ENCODE measurements around the gene CBX6. TPM values are rescaled to one million over a fixed set of nuclear protein-coding genes. Genes with fewer than 3 reads are reported as not detected.

Gene CBX6
- total RNA-seq, 1 experiment from 2014 or later: 90.0 TPM

GRCh38 chr22:38831166-38831945 lies 40.7 kb downstream of the CBX6 start:
- no peaks in the 10 kb centered on the region for H3K27me3 ChIP-seq (ENCODE audit: insufficient read depth, low read length)
- no peak overlapping the region for H2AFZ ChIP-seq (ENCODE audit: low read depth, low read length, poor library complexity, severe bottlenecking)
- no peaks in the 10 kb centered on the region for H4K20me1 ChIP-seq (ENCODE audit: insufficient read depth)
- peak overlapping the region; percentile 50 for H3K4me2 ChIP-seq (ENCODE audit: low read length)
- no peak for TF ChIP-seq ZBTB33 (IDR thresholded peaks at IDR 0.05; ENCODE audit: extremely low read depth, insufficient replicate concordance, low read length)
- peak; percentile 78; the same call in 1 of the 2 replicates for TF ChIP-seq CEBPB (IDR thresholded peaks at IDR 0.05; ENCODE audit: low read depth)
- H3K27ac ChIP-seq (ENCODE audit: low read depth, low read length): no peak overlapping the region
- ChIA-PET CTCF (no interaction called here), RAD21 (ENCODE audit: low non-redundant PET in 1 of 2, low total read pairs in 2 of 2, uncharacterized antibody in 2 of 2, unreplicated experiment in 2 of 2) (no interaction called here), POLR2A (no interaction called here)
- no peak overlapping the region for H3K9ac ChIP-seq (ENCODE audit: low read length)
- H3K9me2 ChIP-seq (ENCODE audit: insufficient read depth): no peaks in the 10 kb centered on the region
- intact Hi-C loops (cut with micrococcal nuclease): no loop called here
- no peaks in the 10 kb centered on the region for H3K36me3 ChIP-seq (ENCODE audit: control insufficient read depth in 1 of 2, insufficient read depth in 2 of 2, low read length in 2 of 2)
- peaks cover 10 to 26% of the 10 kb centered on the region in 2 experiments for H3K4me1 ChIP-seq (ENCODE audit: control insufficient read depth in 1 of 2, insufficient read depth in 2 of 2, low read length in 2 of 2)
- ATAC-seq (peak; percentile 65), DNase-seq (ENCODE audit: low read depth, low spot score) (no peak)
- H3K4me3 ChIP-seq (replicated peaks in 1 of 2; ENCODE audit: low read depth in 1 of 2, low read length in 2 of 2): no peak overlapping the region
- H3K9me3 ChIP-seq (ENCODE audit: control insufficient read depth in 1 of 2, insufficient read depth in 1 of 2, low read depth in 1 of 2, low read length in 2 of 2): no peaks in the 10 kb centered on the region
- no TSS peak for BruUV-seq (replicated peaks)
- no peaks in the 10 kb centered on the region for H3K79me2 ChIP-seq (ENCODE audit: insufficient read depth, low read length)

GRCh38 chr22:38830845-38831108 lies 41.2 kb downstream of the CBX6 start:
- no peak for DNase-seq (ENCODE audit: low read depth, low spot score)
- ChIA-PET RAD21 (ENCODE audit: low non-redundant PET in 1 of 2, low total read pairs in 2 of 2, uncharacterized antibody in 2 of 2, unreplicated experiment in 2 of 2) (no interaction called here), POLR2A (no interaction called here), CTCF (no interaction called here)
- Histone ChIP-seq H3K4me1 (ENCODE audit: control insufficient read depth in 1 of 2, insufficient read depth in 2 of 2, low read length in 2 of 2) (peaks cover 9 to 20% of the 10 kb centered on the region in 2 experiments), H3K79me2 (ENCODE audit: insufficient read depth, low read length) (no peaks in the 10 kb centered on the region), H4K20me1 (ENCODE audit: insufficient read depth) (no peaks in the 10 kb centered on the region), H3K9me3 (ENCODE audit: control insufficient read depth in 1 of 2, insufficient read depth in 1 of 2, low read depth in 1 of 2, low read length in 2 of 2) (no peaks in the 10 kb centered on the region), H3K9ac (ENCODE audit: low read length) (no peak overlapping the region), H3K9me2 (ENCODE audit: insufficient read depth) (no peaks in the 10 kb centered on the region), H3K36me3 (ENCODE audit: control insufficient read depth in 1 of 2, insufficient read depth in 2 of 2, low read length in 2 of 2) (no peaks in the 10 kb centered on the region), H3K4me3 (replicated peaks in 1 of 2; ENCODE audit: low read depth in 1 of 2, low read length in 2 of 2) (no peak overlapping the region), H2AFZ (ENCODE audit: low read depth, low read length, poor library complexity, severe bottlenecking) (no peak overlapping the region), H3K27me3 (ENCODE audit: insufficient read depth, low read length) (no peaks in the 10 kb centered on the region), H3K4me2 (ENCODE audit: low read length) (peak overlapping the region; percentile 50; the same call in 1 of the 2 replicates), H3K27ac (ENCODE audit: low read depth, low read length) (no peak overlapping the region)
- BruUV-seq (replicated peaks): no TSS peak
- TF ChIP-seq MAX (IDR thresholded peaks at IDR 0.05) (no peak), SRF (IDR thresholded peaks at IDR 0.05; ENCODE audit: low read depth) (no peak), EZH2 (IDR thresholded peaks at IDR 0.05) (no peak), REST (IDR thresholded peaks at IDR 0.05; ENCODE audit: low read depth) (no peak), CBX3 (IDR thresholded peaks at IDR 0.05; ENCODE audit: low read depth) (no peak), ELF1 (IDR thresholded peaks at IDR 0.05; ENCODE audit: borderline replicate concordance, low read depth) (no peak), ATF3 (IDR thresholded peaks at IDR 0.05) (no peak), EZH2phosphoT487 (IDR thresholded peaks at IDR 0.05; ENCODE audit: borderline replicate concordance) (no peak), POLR2AphosphoS5 (IDR thresholded peaks at IDR 0.05; ENCODE audit: low read depth, low read length) (no peak), POLR2A (IDR thresholded peaks at IDR 0.05; ENCODE audit: borderline replicate concordance, extremely low read depth, insufficient read depth, insufficient read length) (no peak), SIN3A (IDR thresholded peaks at IDR 0.05; ENCODE audit: low read depth) (no peak), CEBPB (IDR thresholded peaks at IDR 0.05; ENCODE audit: low read depth) (no peak)
- ATAC-seq: peak; percentile 10; the same call in 1 of the 2 replicates
- intact Hi-C loops (cut with micrococcal nuclease): no loop called here

Data from HCT116 (cell line).